Measurements from ENCODE around the gene ARHGAP10. TPM values are rescaled to one million over a fixed set of nuclear protein-coding genes. Genes with fewer than 3 reads are reported as not detected.

Gene ARHGAP10
- total RNA-seq, 2 donors from 2014 or later: 14.6 to 23.3 TPM

GRCh38 chr4:147820975-147821374, 89.1 kb downstream of the ARHGAP10 start:
- H3K27ac Mint-ChIP-seq: peak overlapping the region; percentile 43

GRCh38 chr4:147821555-147821954, 89.7 kb downstream of the ARHGAP10 start:
- H3K4me3 Mint-ChIP-seq: no peak overlapping the region
- peaks cover 15% of the 10 kb centered on the region for H3K4me1 Mint-ChIP-seq
- no peak for DNase-seq
- no peak for ATAC-seq
- no peak overlapping the region for H3K27ac Mint-ChIP-seq
- no peaks in the 10 kb centered on the region for H3K27me3 Mint-ChIP-seq
- no peaks in the 10 kb centered on the region for H3K9me3 ChIP-seq (ENCODE audit: control insufficient read depth, low read length, poor library complexity, severe bottlenecking)
- H3K36me3 Mint-ChIP-seq (ENCODE audit: low read depth): peaks cover 2% of the 10 kb centered on the region

More at GRCh38 chr4:147820975-147821374, 89.1 kb downstream of the ARHGAP10 start:
- ATAC-seq (no peak), DNase-seq (no peak)
- H3K9me3 ChIP-seq (ENCODE audit: control insufficient read depth, low read length, poor library complexity, severe bottlenecking): no peaks in the 10 kb centered on the region
- H3K36me3 Mint-ChIP-seq (ENCODE audit: low read depth): peaks cover 2% of the 10 kb centered on the region
- H3K4me1 Mint-ChIP-seq: peaks cover 18% of the 10 kb centered on the region
- H3K4me3 Mint-ChIP-seq: no peak overlapping the region
- H3K27me3 Mint-ChIP-seq: no peaks in the 10 kb centered on the region

DNA sequence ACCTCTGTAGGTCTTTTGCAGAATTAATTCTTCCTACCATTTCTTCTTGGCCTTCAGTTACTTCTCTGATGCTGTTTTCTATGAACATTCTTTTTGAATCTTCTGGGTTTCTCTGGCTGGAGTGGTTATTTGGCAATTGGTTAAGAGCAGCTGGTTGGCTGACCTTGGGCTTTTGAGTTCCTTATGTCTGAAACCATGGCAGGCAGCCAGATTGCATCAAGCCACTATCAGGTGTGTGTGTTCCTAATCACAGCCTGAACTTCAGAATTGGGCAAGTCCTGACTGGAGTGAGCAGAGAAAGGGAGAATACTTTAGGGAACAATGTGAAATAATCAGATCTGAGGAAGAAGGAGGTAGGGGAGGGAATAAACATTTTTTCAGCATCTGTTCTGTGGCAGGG, 90.2 kb downstream of the ARHGAP10 start:
- H3K27me3 Mint-ChIP-seq: no peaks in the 10 kb centered on the region
- no peak overlapping the region for H3K4me3 Mint-ChIP-seq
- H3K4me1 Mint-ChIP-seq: peaks cover 15% of the 10 kb centered on the region

DNA sequence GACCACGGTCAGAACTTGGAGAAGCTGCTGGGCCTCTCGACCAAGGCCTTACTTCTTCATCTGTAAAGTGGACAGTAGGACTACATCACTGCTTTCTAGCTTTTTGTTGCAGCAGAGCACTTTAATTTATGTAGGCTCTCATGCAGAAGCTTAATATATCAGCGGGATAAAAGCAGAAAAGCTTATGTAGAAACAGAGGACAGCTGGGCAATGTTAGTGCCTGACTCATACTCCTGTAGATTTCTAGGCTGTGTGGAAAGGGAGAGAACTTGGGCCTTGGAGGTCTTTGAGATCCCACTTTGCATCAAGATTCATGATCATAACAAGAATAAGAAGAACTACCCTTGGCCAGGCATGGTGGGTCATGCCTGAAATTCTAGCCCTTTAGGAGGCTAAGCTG, 91.2 kb downstream of the ARHGAP10 start:
- ATAC-seq: no peak
- Mint-ChIP-seq H3K36me3 (ENCODE audit: low read depth) (peaks cover 2% of the 10 kb centered on the region), H3K4me3 (no peak overlapping the region), H3K27me3 (no peaks in the 10 kb centered on the region), H3K4me1 (peaks cover 13% of the 10 kb centered on the region), H3K27ac (no peak overlapping the region)
- DNase-seq: no peak
- no peaks in the 10 kb centered on the region for H3K9me3 ChIP-seq (ENCODE audit: control insufficient read depth, low read length, poor library complexity, severe bottlenecking)

More for the DNA sequence above, 90.2 kb downstream of the ARHGAP10 start:
- DNase-seq: no peak
- H3K9me3 ChIP-seq (ENCODE audit: control insufficient read depth, low read length, poor library complexity, severe bottlenecking): no peaks in the 10 kb centered on the region
- Mint-ChIP-seq H3K27ac (no peak overlapping the region), H3K36me3 (ENCODE audit: low read depth) (peaks cover 2% of the 10 kb centered on the region)
- ATAC-seq: no peak

DNA sequence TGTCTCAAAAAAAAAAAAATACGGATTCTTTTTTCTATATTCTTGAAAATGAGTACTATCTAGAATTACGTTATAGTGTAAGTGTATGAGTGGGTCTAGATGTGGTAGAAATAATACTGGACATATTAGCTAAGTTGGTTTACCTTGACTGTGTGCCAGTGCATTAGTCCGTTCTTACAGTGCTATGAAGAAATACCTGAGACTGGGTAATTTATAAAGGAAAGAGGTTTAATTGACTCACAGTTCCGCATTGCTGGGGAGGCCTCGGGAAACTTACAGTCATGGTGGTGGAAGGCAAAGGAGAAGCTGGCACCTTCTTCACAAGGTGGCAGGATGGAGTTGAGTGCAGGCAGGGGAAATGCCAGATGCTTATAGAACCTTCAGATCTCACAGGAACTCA, 92.4 kb downstream of the ARHGAP10 start:
- ATAC-seq (no peak), DNase-seq (no peak)
- H3K27ac Mint-ChIP-seq: peak overlapping the region; percentile 5
- peaks cover 15% of the 10 kb centered on the region for H3K4me1 Mint-ChIP-seq
- H3K9me3 ChIP-seq (ENCODE audit: control insufficient read depth, low read length, poor library complexity, severe bottlenecking): no peaks in the 10 kb centered on the region
- H3K36me3 Mint-ChIP-seq (ENCODE audit: low read depth): peaks cover 2% of the 10 kb centered on the region
- H3K4me3 Mint-ChIP-seq: no peak overlapping the region
- no peaks in the 10 kb centered on the region for H3K27me3 Mint-ChIP-seq

GRCh38 chr4:147824884-147825283, 93.0 kb downstream of the ARHGAP10 start:
- H3K4me1 Mint-ChIP-seq: peaks cover 15% of the 10 kb centered on the region
- DNase-seq (no peak), ATAC-seq (no peak)
- H3K4me3 Mint-ChIP-seq: no peak overlapping the region
- H3K27ac Mint-ChIP-seq: no peak overlapping the region
- H3K36me3 Mint-ChIP-seq (ENCODE audit: low read depth): peaks cover 5% of the 10 kb centered on the region
- H3K9me3 ChIP-seq (ENCODE audit: control insufficient read depth, low read length, poor library complexity, severe bottlenecking): no peaks in the 10 kb centered on the region
- no peaks in the 10 kb centered on the region for H3K27me3 Mint-ChIP-seq

DNA sequence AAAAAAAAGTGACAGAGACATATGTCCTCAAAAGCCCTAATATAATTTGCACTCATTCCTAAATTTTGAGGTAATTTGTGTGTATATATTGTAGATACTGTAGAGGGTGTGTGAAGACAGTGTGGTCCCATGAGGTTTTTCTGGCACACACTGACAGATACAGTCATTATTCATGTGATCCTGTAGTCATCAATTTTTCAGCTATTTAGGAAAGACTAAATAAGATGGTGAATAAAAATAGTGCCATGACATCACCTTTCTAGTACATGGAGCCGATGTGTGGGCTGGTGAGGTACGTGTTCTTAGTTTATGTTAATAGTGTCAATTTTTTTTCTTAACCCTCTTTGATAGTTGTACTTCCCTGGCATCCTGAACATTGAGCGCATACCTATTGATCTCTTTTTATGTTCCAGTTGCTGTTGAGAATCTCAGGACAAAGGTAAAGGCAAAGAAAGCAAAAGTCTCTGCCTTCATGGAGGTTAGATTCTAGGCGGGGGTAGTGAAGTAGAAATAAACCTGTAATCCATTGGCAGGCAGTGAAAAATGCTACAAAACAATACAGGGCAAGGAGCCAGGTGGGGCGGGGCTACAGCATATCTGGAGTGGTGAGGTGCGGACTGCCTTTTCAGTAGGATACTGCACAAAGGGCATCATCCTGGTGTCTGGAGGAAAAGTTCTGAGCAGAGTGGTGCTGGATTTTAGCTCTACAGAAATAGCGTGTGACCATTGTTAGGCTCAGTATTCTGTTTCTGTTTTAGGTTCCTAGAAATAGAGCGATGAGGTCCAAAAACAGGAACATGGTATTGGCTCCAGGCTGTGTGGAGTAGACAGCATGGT, 93.8 kb downstream of the ARHGAP10 start:
- Mint-ChIP-seq H3K4me1 (peaks cover 14% of the 10 kb centered on the region), H3K4me3 (no peak overlapping the region), H3K27me3 (no peaks in the 10 kb centered on the region), H3K36me3 (ENCODE audit: low read depth) (peaks cover 5% of the 10 kb centered on the region), H3K27ac (peak overlapping the region; percentile 34)
- H3K9me3 ChIP-seq (ENCODE audit: control insufficient read depth, low read length, poor library complexity, severe bottlenecking): no peaks in the 10 kb centered on the region
- no peak for ATAC-seq
- no peak for DNase-seq

DNA sequence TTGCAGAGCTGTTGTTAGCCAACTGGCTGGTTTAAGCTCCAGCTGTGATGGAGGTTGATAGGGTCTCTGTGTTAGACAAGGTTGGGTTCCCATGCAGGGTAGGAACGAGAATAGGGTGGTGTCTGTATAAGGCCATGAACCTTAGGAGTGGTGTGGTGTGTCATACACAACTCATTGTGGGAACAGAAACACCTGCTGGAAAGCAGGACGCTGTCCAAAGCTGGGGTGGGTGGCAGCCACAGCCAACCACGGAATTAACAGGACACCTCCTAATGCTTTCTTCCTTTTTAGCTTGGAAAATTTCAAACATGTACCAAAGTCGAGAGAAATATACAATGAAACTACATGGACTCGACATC, 94.4 kb downstream of the ARHGAP10 start:
- Mint-ChIP-seq H3K4me3 (no peak overlapping the region), H3K36me3 (ENCODE audit: low read depth) (peaks cover 5% of the 10 kb centered on the region), H3K27ac (peak overlapping the region; percentile 34), H3K4me1 (peaks cover 14% of the 10 kb centered on the region), H3K27me3 (no peaks in the 10 kb centered on the region)
- H3K9me3 ChIP-seq (ENCODE audit: control insufficient read depth, low read length, poor library complexity, severe bottlenecking): no peaks in the 10 kb centered on the region
- ATAC-seq: no peak
- DNase-seq: no peak

DNA sequence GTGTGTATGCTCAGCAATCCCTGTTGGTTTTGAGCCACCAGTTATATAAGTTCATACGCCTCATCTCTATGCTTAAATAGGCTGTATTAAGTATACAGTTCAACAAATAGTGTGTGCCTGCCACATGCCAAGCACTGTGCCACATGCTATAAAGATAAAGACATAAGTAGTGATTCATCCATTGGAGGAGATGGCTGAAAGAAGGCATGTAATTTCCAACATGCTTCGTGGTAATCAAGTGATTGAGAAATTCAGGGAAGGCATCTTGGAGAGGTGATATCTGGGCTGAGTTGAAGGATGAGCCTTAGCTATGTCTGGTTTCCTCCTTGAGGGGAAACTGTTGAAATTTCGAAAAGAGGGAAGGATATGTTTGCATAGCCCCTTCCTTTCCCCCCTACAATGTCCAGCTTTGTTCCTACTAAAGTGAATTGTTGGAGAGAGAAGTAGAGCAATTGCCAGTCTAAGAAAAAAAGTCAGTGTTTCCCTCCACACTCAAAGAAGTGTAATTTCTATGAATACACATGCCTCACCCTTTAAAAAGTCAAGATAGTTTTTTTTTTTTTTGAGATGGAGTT, 96.5 kb downstream of the ARHGAP10 start:
- no peaks in the 10 kb centered on the region for H3K9me3 ChIP-seq (ENCODE audit: control insufficient read depth, low read length, poor library complexity, severe bottlenecking)
- peaks cover 9% of the 10 kb centered on the region for H3K4me1 Mint-ChIP-seq
- peaks cover 6% of the 10 kb centered on the region for H3K36me3 Mint-ChIP-seq (ENCODE audit: low read depth)
- no peaks in the 10 kb centered on the region for H3K27me3 Mint-ChIP-seq
- no peak overlapping the region for H3K27ac Mint-ChIP-seq
- DNase-seq (no peak), ATAC-seq (no peak)
- no peak overlapping the region for H3K4me3 Mint-ChIP-seq

- Mint-ChIP-seq H3K4me3 (no peak overlapping the region), H3K4me1 (peaks cover 9% of the 10 kb centered on the region), H3K27me3 (no peaks in the 10 kb centered on the region), H3K27ac (no peak overlapping the region), H3K36me3 (ENCODE audit: low read depth) (peaks cover 6% of the 10 kb centered on the region)
- no peaks in the 10 kb centered on the region for H3K9me3 ChIP-seq (ENCODE audit: control insufficient read depth, low read length, poor library complexity, severe bottlenecking)
- no peak for ATAC-seq
- no peak for DNase-seq
These were observed 97.7 kb downstream of the ARHGAP10 start for GRCh38 chr4:147829401-147830101.

GRCh38 chr4:147830102-147830463, 98.2 kb downstream of the ARHGAP10 start:
- H3K4me3 Mint-ChIP-seq: no peak overlapping the region

DNA sequence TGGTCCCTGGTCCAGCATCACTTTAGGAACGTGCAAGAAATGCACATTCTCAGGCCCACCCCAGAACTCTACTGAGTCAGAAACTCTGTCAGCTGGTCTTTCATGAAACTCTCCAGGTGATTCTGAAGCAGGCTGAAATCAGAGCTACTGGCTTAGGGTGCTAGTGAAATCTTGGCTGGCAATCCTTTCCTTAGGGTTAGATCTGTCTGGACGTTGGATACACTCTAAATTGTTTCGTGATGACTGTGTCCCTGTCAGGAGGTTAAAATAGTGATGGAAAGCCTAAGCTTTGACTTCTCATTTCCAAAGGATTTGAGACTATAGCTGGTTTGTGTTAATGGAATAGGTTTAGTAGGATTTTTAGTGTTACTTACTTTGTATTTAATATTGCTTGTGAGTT, 99.1 kb downstream of the ARHGAP10 start:
- ATAC-seq: no peak
- no peaks in the 10 kb centered on the region for H3K9me3 ChIP-seq (ENCODE audit: control insufficient read depth, low read length, poor library complexity, severe bottlenecking)
- Mint-ChIP-seq H3K27ac (no peak overlapping the region), H3K36me3 (ENCODE audit: low read depth) (peaks cover 6% of the 10 kb centered on the region), H3K4me1 (peaks cover 7% of the 10 kb centered on the region), H3K27me3 (no peaks in the 10 kb centered on the region), H3K4me3 (no peak overlapping the region)
- no peak for DNase-seq

More at GRCh38 chr4:147830102-147830463, 98.2 kb downstream of the ARHGAP10 start:
- peaks cover 9% of the 10 kb centered on the region for H3K4me1 Mint-ChIP-seq
- no peaks in the 10 kb centered on the region for H3K27me3 Mint-ChIP-seq
- no peaks in the 10 kb centered on the region for H3K9me3 ChIP-seq (ENCODE audit: control insufficient read depth, low read length, poor library complexity, severe bottlenecking)
- H3K36me3 Mint-ChIP-seq (ENCODE audit: low read depth): peaks cover 6% of the 10 kb centered on the region
- ATAC-seq: no peak
- H3K27ac Mint-ChIP-seq: no peak overlapping the region
- DNase-seq: no peak

DNA sequence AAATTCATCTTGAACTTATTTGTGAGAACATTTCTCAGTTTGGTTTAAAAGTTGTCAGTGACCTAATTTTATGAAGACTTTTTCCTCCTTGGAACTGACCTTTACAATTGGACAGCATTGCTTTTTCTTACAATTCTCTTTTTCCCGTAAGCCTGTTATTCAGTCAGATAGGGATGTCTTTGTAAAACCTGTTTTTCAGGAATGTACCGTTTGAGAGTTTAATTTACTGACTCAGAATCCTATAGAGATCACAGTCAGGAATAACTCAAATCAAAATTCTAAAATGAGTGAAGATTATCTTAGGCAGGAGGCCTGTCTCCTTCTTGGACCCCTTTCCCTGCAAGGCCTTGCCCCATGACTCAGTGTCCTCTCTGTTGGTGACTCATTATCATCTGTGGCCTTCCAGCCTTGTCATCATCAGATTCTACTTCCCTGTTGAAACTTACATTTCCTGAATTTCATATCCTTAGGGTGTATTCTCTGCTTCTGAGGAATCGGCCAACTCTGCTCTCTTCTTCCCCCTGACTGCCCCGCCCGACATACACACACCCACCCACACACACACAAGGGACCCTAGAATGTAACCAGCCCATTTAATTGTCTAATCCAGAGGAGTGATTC, 99.8 kb downstream of the ARHGAP10 start:
- Mint-ChIP-seq H3K36me3 (ENCODE audit: low read depth) (peaks cover 6% of the 10 kb centered on the region), H3K4me1 (peaks cover 7% of the 10 kb centered on the region), H3K27me3 (no peaks in the 10 kb centered on the region), H3K27ac (no peak overlapping the region), H3K4me3 (no peak overlapping the region)
- DNase-seq (no peak), ATAC-seq (peak; percentile 49)
- no peaks in the 10 kb centered on the region for H3K9me3 ChIP-seq (ENCODE audit: control insufficient read depth, low read length, poor library complexity, severe bottlenecking)
